GM12878 (cell line): ENCODE data around the gene SMOC2. TPM values are rescaled to one million over a fixed set of nuclear protein-coding genes. Genes with fewer than 3 reads are reported as not detected.

Experiments used
- ATAC-seq: fragments of 200-7000 bp; cut with Tn5 transposase; 3 replicates; pipeline ENCODE4 v1.9.1; 2020; ENCODE audit warnings: mild to moderate bottlenecking, moderate library complexity
- BruUV-seq: library from RNA; stranded (reverse); fragments of 400-500 nt; replicated peaks from 2 replicates; lab custom pipeline; 2021; lab: Mats Ljungman, UMichigan
- CTCF ChIA-PET: fragments of 300-600 bp; sonication (Branson Sonifier 250); formaldehyde crosslinking; extraction: SDS; loops from one replicate; lab custom pipeline; 2021; ENCODE audit warnings: inconsistent platforms; lab: Yijun Ruan, JAX
- POLR2A ChIA-PET: fragments of 350-600 bp; formaldehyde crosslinking; extraction: SDS; loops from one replicate; lab custom pipeline; 2021; ENCODE audit warnings: inconsistent platforms; lab: Charles Lee
- RAD21 ChIA-PET: fragments of 300-600 bp; sonication (Branson Sonifier 250); formaldehyde crosslinking; loops from one replicate; lab custom pipeline; 2023; ENCODE audit warnings: antibody characterized with exemption; ENCODE audit not compliant: unreplicated experiment; lab: Charles Lee
- SMC1A ChIA-PET: fragments of 300-600 bp; sonication (Branson Sonifier 250); formaldehyde crosslinking; loops from one replicate; lab custom pipeline; 2023; ENCODE audit not compliant: unreplicated experiment, uncharacterized antibody; lab: Charles Lee
- DNase-seq: peaks from one replicate; pipeline ENCODE4 v3.0.0-alpha.2; 2011; ENCODE audit warnings: low read depth, low spot score
- FAIRE-seq: peaks from 3 replicates; lab custom pipeline; 2011; peaks lifted over from hg19 to GRCh38; lab: Jason Lieb, UNC
- H2AFZ ChIP-seq: 2 replicates; pipeline ENCODE4 v1.6.0; 2011; ENCODE audit warnings: low read depth, low read length, control low read depth; ENCODE audit not compliant: control insufficient read depth
- H3K27ac ChIP-seq: 2 replicates; pipeline ENCODE4 v1.5.1; 2011; ENCODE audit warnings: control low read depth; ENCODE audit not compliant: control insufficient read depth, insufficient read depth
- H3K27me3 ChIP-seq, 2 experiments: replicated peaks in 1 of 2; 2 replicates each; pipeline versions ENCODE4 v1.6.0 to v1.6.1; 2011; ENCODE audit warnings: low read length in 1 of 2; ENCODE audit not compliant: control insufficient read depth in 2 of 2, insufficient read depth in 2 of 2
- H3K36me3 ChIP-seq, 2 experiments: 2 replicates each; pipeline ENCODE4 v1.5.1; 2011; ENCODE audit warnings: low read length in 1 of 2; ENCODE audit not compliant: control insufficient read depth in 2 of 2, insufficient read depth in 2 of 2
- H3K4me1 ChIP-seq: 2 replicates; pipeline ENCODE4 v1.6.1; 2011; ENCODE audit warnings: mild to moderate bottlenecking, low read length, moderate library complexity, mixed read lengths; ENCODE audit not compliant: control insufficient read depth, insufficient read depth
- H3K4me2 ChIP-seq: 2 replicates; pipeline ENCODE4 v1.6.0; 2011; ENCODE audit warnings: control low read depth; ENCODE audit not compliant: control insufficient read depth, insufficient read depth
- H3K4me3 ChIP-seq: fragments of 200-600 bp; sonication (generic); 2 replicates; pipeline ENCODE4 v1.5.1; 2016
- H3K79me2 ChIP-seq: 2 replicates; pipeline ENCODE4 v1.6.0; 2011; ENCODE audit warnings: low read length; ENCODE audit not compliant: control insufficient read depth, insufficient read depth
- H3K9ac ChIP-seq: 2 replicates; pipeline ENCODE4 v1.8.0; 2011; ENCODE audit warnings: low read length, control low read depth, mixed read lengths; ENCODE audit not compliant: control insufficient read depth, insufficient read depth
- H3K9me3 ChIP-seq: replicated peaks from 3 replicates; pipeline ENCODE4 v1.5.1; 2011; ENCODE audit warnings: mild to moderate bottlenecking, low read length; ENCODE audit not compliant: control insufficient read depth, insufficient read depth
- H4K20me1 ChIP-seq: 2 replicates; pipeline ENCODE4 v1.6.0; 2011; ENCODE audit not compliant: control insufficient read depth, insufficient read depth
- ASH2L ChIP-seq: fragments of 300-600, 200-600 bp; sonication (generic); IDR thresholded peaks from 2 replicates; pipeline ENCODE4 v1.6.1; 2017; ENCODE audit warnings: low read depth, mild to moderate bottlenecking, borderline replicate concordance
- BCL11A ChIP-seq: IDR thresholded peaks from 2 replicates; pipeline ENCODE4 v1.6.1; 2011; ENCODE audit warnings: low read depth, low read length
- MTA2 ChIP-seq: fragments of 450-650 bp; IDR thresholded peaks from 2 replicates; pipeline ENCODE4 v1.6.1; 2016; ENCODE audit warnings: low read depth, mild to moderate bottlenecking, moderate library complexity
- NFYB ChIP-seq: IDR thresholded peaks from 2 replicates; pipeline ENCODE4 v1.6.1; 2011; ENCODE audit warnings: low read depth, mild to moderate bottlenecking, low read length, improper control_type of control experiment, moderate library complexity; ENCODE audit not compliant: insufficient read depth
- POLR2AphosphoS2 ChIP-seq: IDR thresholded peaks from 2 replicates; pipeline ENCODE4 v1.6.1; 2011; ENCODE audit warnings: low read depth, mild to moderate bottlenecking, low read length, improper control_type of control experiment, moderate library complexity
- RAD21 ChIP-seq: IDR thresholded peaks from 2 replicates; pipeline ENCODE4 v1.6.1; 2011; ENCODE audit warnings: mild to moderate bottlenecking, low read depth, low read length, moderate library complexity; ENCODE audit not compliant: insufficient read depth
- RELA ChIP-seq: fragments of 450-650 bp; IDR thresholded peaks from 2 replicates; pipeline ENCODE4 v1.8.0; 2014; ENCODE audit warnings: borderline replicate concordance; ENCODE audit not compliant: partially characterized antibody
- SMAD1 ChIP-seq: fragments of 450-650 bp; IDR thresholded peaks from 2 replicates; pipeline ENCODE4 v1.6.1; 2018; ENCODE audit warnings: mild to moderate bottlenecking, low read depth; ENCODE audit not compliant: partially characterized antibody
- WGBS: methylation state at CpG from one replicate; pipeline ENCODE4 v1.1.6; 2016; ENCODE audit warnings: low lambda C conversion rate; ENCODE audit not compliant: insufficient replicate concordance, insufficient coverage; ENCODE audit errors: missing lambda C conversion rate; 5-methylcytosine and 5-hydroxymethylcytosine counted together
- in situ Hi-C: fragments of 300-500 bp; cut with MboI; formaldehyde crosslinking; loops from 9 replicates; pipeline ENCODE4 v1.14.3; 2018; ENCODE audit warnings: mixed read lengths
- intact Hi-C: fragments of 100-400 bp; cut with micrococcal nuclease; formaldehyde crosslinking; loops from one replicate; pipeline ENCODE4 v1.14.2; 2022; ENCODE audit not compliant: unreplicated experiment
- polyA plus RNA-seq, 11 experiments: library from polyadenylated mRNA; depleted of rRNA in 4 of 11; unstranded in 6 of 11; stranded (reverse) in 5 of 11; fragments of >200 nt; fragmentation: Nextera tagmentation in 4 of 11; fragmentation: Illumina TruSeq in 1 of 11; extraction: Ambion mirVana in 4 of 11; extraction: Trizol in 1 of 11; gene quantifications; 1 replicate in 1 of 11; 2 replicates in 10 of 11; pipeline versions ENCODE4 v1.2.1 to v1.2.3, GENCODE V29; 2011 to 2016; ENCODE audit warnings: inconsistent platforms in 2 of 11, missing spikeins in 2 of 11, low read depth in 1 of 11
- total RNA-seq, 4 experiments: library from RNA; depleted of rRNA in 3 of 4; stranded (reverse); fragments of >200 nt in 3 of 4; fragmentation: Illumina TruSeq in 1 of 4; extraction: Trizol in 1 of 4; gene quantifications; 2 replicates each; pipeline versions ENCODE4 v1.2.1 to v1.2.3, GENCODE V29; 2013 to 2021
- TF ChIP-seq, protein P1 (sequence below): fragments of 450-650 bp; IDR thresholded peaks from 2 replicates; pipeline ENCODE4 v1.6.1; 2017; ENCODE audit warnings: low read depth, mild to moderate bottlenecking, moderate library complexity

Gene SMOC2
- total and polyA plus RNA-seq, 10 of the 15 experiments (the other 5 are each of a cell fraction or from before 2014, with no cell fraction given), result 0.10 to 0.12 TPM; not detected in 8

DNA sequence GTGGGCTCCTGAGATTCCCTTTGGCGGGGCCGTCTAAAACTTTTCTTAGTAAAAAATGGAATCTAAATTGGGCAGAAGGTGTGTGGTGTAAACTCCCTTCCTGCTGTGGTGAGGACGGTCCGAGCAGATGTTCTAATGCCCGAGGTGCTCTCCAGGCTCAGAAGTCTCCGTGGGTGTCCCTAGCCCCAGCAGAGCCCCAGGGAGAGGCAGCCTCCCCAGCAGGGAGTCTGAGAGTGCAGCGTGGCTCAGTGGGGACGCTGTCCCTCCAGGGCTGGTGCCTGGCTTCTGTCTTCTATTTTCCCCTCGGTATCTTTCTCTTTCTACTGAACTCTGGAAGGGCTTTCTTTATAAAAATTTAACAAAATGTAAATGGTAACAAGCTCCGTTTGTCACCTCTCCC is 208.2 kb downstream of the SMOC2 start:
- FAIRE-seq (no peak), ATAC-seq (no peak)
- Histone ChIP-seq H3K36me3 (no peaks in the 10 kb centered on the region), H3K9me3 (no peaks in the 10 kb centered on the region), H3K79me2 (no peaks in the 10 kb centered on the region), H3K4me1 (no peaks in the 10 kb centered on the region), H3K9ac (no peak overlapping the region), H3K4me3 (no peak overlapping the region)
- ChIA-PET RAD21 (no interaction called here), CTCF (no interaction called here), POLR2A (no interaction called here)
- intact Hi-C loops, result no loop called here
- TF ChIP-seq NFYB, result no peak
- TF ChIP-seq ASH2L, result no peak
- TF ChIP-seq SMAD1, result no peak
- TF ChIP-seq POLR2AphosphoS2, result no peak
- TF ChIP-seq, protein P1, sequence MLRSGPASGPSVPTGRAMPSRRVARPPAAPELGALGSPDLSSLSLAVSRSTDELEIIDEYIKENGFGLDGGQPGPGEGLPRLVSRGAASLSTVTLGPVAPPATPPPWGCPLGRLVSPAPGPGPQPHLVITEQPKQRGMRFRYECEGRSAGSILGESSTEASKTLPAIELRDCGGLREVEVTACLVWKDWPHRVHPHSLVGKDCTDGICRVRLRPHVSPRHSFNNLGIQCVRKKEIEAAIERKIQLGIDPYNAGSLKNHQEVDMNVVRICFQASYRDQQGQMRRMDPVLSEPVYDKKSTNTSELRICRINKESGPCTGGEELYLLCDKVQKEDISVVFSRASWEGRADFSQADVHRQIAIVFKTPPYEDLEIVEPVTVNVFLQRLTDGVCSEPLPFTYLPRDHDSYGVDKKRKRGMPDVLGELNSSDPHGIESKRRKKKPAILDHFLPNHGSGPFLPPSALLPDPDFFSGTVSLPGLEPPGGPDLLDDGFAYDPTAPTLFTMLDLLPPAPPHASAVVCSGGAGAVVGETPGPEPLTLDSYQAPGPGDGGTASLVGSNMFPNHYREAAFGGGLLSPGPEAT, result no peak
- no peak for TF ChIP-seq BCL11A
- TF ChIP-seq MTA2, result no peak
- no peak for TF ChIP-seq RELA
- no peak for TF ChIP-seq RAD21
- TF ChIP-seq, all 136 proteins: peak for 0
- Histone ChIP-seq H3K4me2 (no peak overlapping the region), H3K27ac (no peak overlapping the region), H2AFZ (no peak overlapping the region), H3K27me3 (no peaks in the 10 kb centered on the region), H4K20me1 (no peaks in the 10 kb centered on the region)
- no TSS peak for BruUV-seq
- SMC1A ChIA-PET, result no interaction called here
- in situ Hi-C loops, result no loop called here
- no peak for DNase-seq
- WGBS, result 26% methylated on average over 10 of the region's 10 CpGs
